Body of pancreas (tissue), 4 donors: ENCODE data around the gene USP2. TPM values are rescaled to one million over a fixed set of nuclear protein-coding genes. Genes with fewer than 3 reads are reported as not detected.

Experiments
- ATAC-seq: fragments of 150-250 bp; one replicate; pipeline ENCODE4 v1.9.1; 2016
- DNase-seq, 4 donors: peaks; one replicate each; pipeline ENCODE4 v3.0.0-alpha.2; 2019
- H3K27ac ChIP-seq, 4 donors: fragments of 200-600 bp; sonication (generic); 1 replicate in 3 of 4; 2 replicates in 1 of 4; pipeline versions ENCODE4 v1.5.1 to v1.6.1; 2016 to 2019; ENCODE audit warnings: mild to moderate bottlenecking in 1 of 4, mixed read lengths in 1 of 4, moderate library complexity in 1 of 4
- H3K27me3 ChIP-seq, 2 donors: fragments of 200-600 bp; sonication (generic); one replicate each; pipeline ENCODE4 v1.6.0; 2016; ENCODE audit warnings: mild to moderate bottlenecking in 1 of 2
- H3K36me3 ChIP-seq, 2 donors: fragments of 200-600 bp; sonication (generic); replicated peaks in 1 of 2; 2 replicates each; pipeline ENCODE4 v1.5.1; 2016; ENCODE audit warnings: low read depth in 2 of 2; ENCODE audit not compliant: insufficient read depth in 1 of 2
- H3K4me1 ChIP-seq: fragments of 200-600 bp; sonication (generic); one replicate; pipeline ENCODE4 v1.6.0; 2016
- H3K4me3 ChIP-seq, 2 donors: fragments of 200-600 bp; sonication (generic); 1 replicate in 1 of 2; 2 replicates in 1 of 2; pipeline ENCODE4 v1.5.1; 2016 to 2019
- H3K9me3 ChIP-seq, 3 donors: fragments of 200-600 bp; sonication (generic); 1 replicate in 2 of 3; 2 replicates in 1 of 3; pipeline ENCODE4 v1.5.1; 2016
- POLR2A ChIP-seq, 3 donors: fragments of 450-650 bp; IDR thresholded peaks; one replicate each; pipeline ENCODE4 v1.6.1; 2016; ENCODE audit warnings: antibody characterized with exemption in 3 of 3, mild to moderate bottlenecking in 2 of 3
- whole genome bisulfite sequencing, 2 donors: methylation state at CpG; one replicate each; pipeline ENCODE4 v1.1.5; 2017; 5-methylcytosine and 5-hydroxymethylcytosine counted together
- intact Hi-C: fragments of 100-400 bp; cut with DNase I; formaldehyde crosslinking; loops from one replicate; pipeline ENCODE4 v1.15.1; 2023
- total RNA-seq, 2 donors: library from RNA; depleted of rRNA; stranded (reverse); fragments of >200 nt; gene quantifications; one replicate each; pipeline ENCODE4 v1.1.0, GENCODE V29; 2016
- TF ChIP-seq, protein P1 (sequence below), 7 experiments: fragments of 450-650 bp in 4 of 7; fragments of 200-600 bp in 3 of 7; sonication (generic) in 3 of 7; IDR thresholded peaks; one replicate each; pipeline ENCODE4 v1.5.1; 2016 to 2019; ENCODE audit warnings: antibody characterized with exemption in 7 of 7

Gene USP2
- total RNA-seq, 2 donors from 2014 or later, result 3.9 to 19.4 TPM

DNA sequence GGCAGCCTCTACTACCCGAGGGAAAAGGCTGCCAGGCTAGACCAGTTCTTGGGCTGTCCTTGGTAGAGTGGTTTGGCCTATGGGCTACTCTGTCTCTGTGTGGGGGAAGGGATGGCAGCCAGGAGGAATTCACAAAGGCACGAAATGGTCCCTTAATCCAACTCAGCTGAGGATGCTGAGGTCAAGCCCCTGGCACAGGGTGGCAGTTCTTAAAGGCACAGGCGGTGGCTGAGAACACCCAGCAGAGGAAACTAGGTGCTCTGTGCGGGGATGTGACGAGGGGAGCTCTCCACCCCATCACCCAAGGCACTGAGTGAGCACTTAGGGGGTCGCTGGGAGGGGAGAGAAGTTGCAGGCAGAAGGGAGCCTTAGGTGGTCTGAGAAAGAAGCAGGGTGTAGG, 34.9 kb downstream of the USP2 start, which contains the start of gene MFRP:
Gene MFRP (minus strand): TSS at position 101 of the 400 bp plus-strand sequence. CDS start 192 bp downstream, outside the sequence.
- no peak for DNase-seq
- H3K4me1 ChIP-seq, result peaks cover 3% of the 10 kb centered on the region
- no peak for ATAC-seq
- intact Hi-C loops, result no loop called here
- WGBS, 2 donors, result 44 to 48% methylated on average over 6 of the region's 6 CpGs
- no peak for TF ChIP-seq POLR2A (IDR thresholded peaks at IDR 0.05)
- TF ChIP-seq, protein P1, sequence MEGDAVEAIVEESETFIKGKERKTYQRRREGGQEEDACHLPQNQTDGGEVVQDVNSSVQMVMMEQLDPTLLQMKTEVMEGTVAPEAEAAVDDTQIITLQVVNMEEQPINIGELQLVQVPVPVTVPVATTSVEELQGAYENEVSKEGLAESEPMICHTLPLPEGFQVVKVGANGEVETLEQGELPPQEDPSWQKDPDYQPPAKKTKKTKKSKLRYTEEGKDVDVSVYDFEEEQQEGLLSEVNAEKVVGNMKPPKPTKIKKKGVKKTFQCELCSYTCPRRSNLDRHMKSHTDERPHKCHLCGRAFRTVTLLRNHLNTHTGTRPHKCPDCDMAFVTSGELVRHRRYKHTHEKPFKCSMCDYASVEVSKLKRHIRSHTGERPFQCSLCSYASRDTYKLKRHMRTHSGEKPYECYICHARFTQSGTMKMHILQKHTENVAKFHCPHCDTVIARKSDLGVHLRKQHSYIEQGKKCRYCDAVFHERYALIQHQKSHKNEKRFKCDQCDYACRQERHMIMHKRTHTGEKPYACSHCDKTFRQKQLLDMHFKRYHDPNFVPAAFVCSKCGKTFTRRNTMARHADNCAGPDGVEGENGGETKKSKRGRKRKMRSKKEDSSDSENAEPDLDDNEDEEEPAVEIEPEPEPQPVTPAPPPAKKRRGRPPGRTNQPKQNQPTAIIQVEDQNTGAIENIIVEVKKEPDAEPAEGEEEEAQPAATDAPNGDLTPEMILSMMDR (IDR thresholded peaks at IDR 0.05), result no peak
- no peaks in the 10 kb centered on the region for H3K36me3 ChIP-seq
- H3K27ac ChIP-seq, result no peak within 1 kb of the TSS
- H3K27me3 ChIP-seq, result no peaks in the 10 kb centered on the region
- no peak within 1 kb of the TSS for H3K4me3 ChIP-seq
- no peaks in the 10 kb centered on the region for H3K9me3 ChIP-seq

- intact Hi-C loops, result no loop called here
- H3K36me3 ChIP-seq, result no peaks in the 10 kb centered on the region
- H3K4me1 ChIP-seq, result peaks cover 12% of the 10 kb centered on the region
- 84 to 88% methylated on average over 9 to 11 of the region's 12 CpGs for WGBS, 2 donors
- no peak overlapping the region for H3K27ac ChIP-seq
- ATAC-seq, result no peak
- no peaks in the 10 kb centered on the region for H3K9me3 ChIP-seq
- TF ChIP-seq, protein P1 (IDR thresholded peaks at IDR 0.05), result no peak
- TF ChIP-seq POLR2A (IDR thresholded peaks at IDR 0.05), result no peak
- no peaks in the 10 kb centered on the region for H3K27me3 ChIP-seq
- no peak overlapping the region for H3K4me3 ChIP-seq
- no peak for DNase-seq
These were observed 35.8 kb downstream of the USP2 start for GRCh38 chr11:119345685-119346084.

DNA sequence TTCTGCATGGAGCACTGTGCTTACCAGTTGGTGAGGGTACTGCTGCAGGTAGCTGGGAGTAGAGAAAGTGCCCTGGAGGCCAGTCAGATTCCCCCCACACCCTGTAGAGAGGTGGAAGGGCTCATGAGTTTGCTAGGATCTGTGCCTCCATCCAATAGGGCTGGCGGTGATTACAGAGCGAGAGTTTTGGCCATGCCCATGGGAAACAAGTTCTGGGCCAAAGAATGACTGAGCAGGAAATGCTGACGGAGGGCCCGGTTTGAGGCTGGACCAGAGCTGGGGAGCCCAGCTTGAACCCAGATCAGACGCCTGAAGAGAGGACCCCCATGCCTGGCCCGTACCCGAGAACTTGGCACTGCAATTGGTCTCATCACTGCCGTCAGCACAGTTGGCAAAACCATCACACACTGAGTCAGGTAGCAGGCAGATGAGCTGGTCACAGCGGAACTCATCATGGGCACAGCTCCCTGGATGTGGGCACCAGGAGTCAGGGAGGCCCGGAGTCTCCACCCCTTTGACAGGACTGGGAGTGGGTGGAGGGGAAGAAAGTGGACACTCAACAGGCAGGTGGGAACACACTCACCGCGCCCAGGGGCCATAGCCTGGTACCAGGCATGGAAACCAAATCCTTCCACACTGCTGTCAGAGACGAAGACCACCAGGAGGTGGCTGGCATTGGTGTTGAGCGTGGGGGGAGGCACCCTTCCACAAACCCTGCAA, 37.0 kb downstream of the USP2 start:
- no peak overlapping the region for H3K4me3 ChIP-seq
- TF ChIP-seq POLR2A (IDR thresholded peaks at IDR 0.05), result no peak
- TF ChIP-seq, protein P1 (IDR thresholded peaks at IDR 0.05), result no peak
- no peak for ATAC-seq
- intact Hi-C loops, result no loop called here
- H3K36me3 ChIP-seq, result no peaks in the 10 kb centered on the region
- no peak overlapping the region for H3K27ac ChIP-seq
- H3K9me3 ChIP-seq, result no peaks in the 10 kb centered on the region
- DNase-seq, result no peak
- no peaks in the 10 kb centered on the region for H3K27me3 ChIP-seq
- H3K4me1 ChIP-seq, result peaks cover 24% of the 10 kb centered on the region
- 71 to 76% methylated on average over 8 to 12 of the region's 14 CpGs for WGBS, 2 donors

DNA sequence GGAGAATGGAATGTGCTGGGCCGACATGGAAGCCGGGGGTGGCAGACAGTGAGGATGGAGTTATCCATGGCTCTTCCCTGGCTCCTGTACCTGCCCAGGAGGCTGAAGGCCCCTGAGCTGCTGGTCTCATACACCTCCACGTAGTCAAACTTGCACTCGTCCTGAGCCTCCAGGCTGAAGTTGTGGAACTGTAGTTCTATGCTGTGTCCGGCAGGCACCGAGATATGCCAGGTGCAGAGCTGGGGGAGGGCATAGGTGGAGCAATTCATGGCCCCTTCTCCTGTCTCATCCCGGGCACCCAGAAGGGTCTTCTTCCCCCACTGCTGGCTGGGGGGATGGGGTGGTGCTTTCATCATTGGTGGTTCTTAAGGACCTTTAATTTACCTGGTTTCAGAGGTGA, 37.8 kb downstream of the USP2 start:
- Histone ChIP-seq H3K9me3 (no peaks in the 10 kb centered on the region), H3K4me1 (peaks cover 31% of the 10 kb centered on the region), H3K27me3 (no peaks in the 10 kb centered on the region), H3K27ac (no peak overlapping the region), H3K36me3 (no peaks in the 10 kb centered on the region), H3K4me3 (no peak overlapping the region)
- DNase-seq (no peak), ATAC-seq (no peak)
- 76 to 86% methylated on average over 7 of the region's 7 CpGs for WGBS, 2 donors
- TF ChIP-seq, protein P1 (IDR thresholded peaks at IDR 0.05), result no peak
- TF ChIP-seq POLR2A (IDR thresholded peaks at IDR 0.05), result no peak
- intact Hi-C loops, result no loop called here
